ENCODE measurements around the gene UTS2R. TPM values are rescaled to one million over a fixed set of nuclear protein-coding genes. Genes with fewer than 3 reads are reported as not detected.
A peak's percentile ranks its signal among the peaks of the same experiment; 100 is the strongest.

The UTS2R gene
- total RNA-seq, 1 experiment from 2014 or later: 0.46 TPM

- TF ChIP-seq ZNF512 (CRISPR knock-in tag; IDR thresholded peaks at IDR 0.05; ENCODE audit: borderline replicate concordance): no peak
- no peak for TF ChIP-seq USF1 (CRISPR knock-in tag; IDR thresholded peaks at IDR 0.05)
- no peak for TF ChIP-seq ATF6 (CRISPR knock-in tag; IDR thresholded peaks at IDR 0.05)
- peak; percentile 94 for TF ChIP-seq FOXP1 (CRISPR knock-in tag; IDR thresholded peaks at IDR 0.05; ENCODE audit: borderline replicate concordance)
- peak; percentile 87; the same call in 1 of the 2 replicates for TF ChIP-seq ZBTB43 (CRISPR knock-in tag; IDR thresholded peaks at IDR 0.05)
- TF ChIP-seq TEAD1 (CRISPR knock-in tag; IDR thresholded peaks at IDR 0.05): peak; percentile 51
- no peak for TF ChIP-seq ZNF423 (CRISPR knock-in tag; IDR thresholded peaks at IDR 0.05)
- TF ChIP-seq JAZF1 (CRISPR knock-in tag; IDR thresholded peaks at IDR 0.05): no peak
- peak; percentile 86 for TF ChIP-seq E2F5 (CRISPR knock-in tag; IDR thresholded peaks at IDR 0.05)
- peak; percentile 100 for TF ChIP-seq SP1 (CRISPR knock-in tag; conservative IDR thresholded peaks at IDR 0.05)
- TF ChIP-seq ELF4 (CRISPR knock-in tag; IDR thresholded peaks at IDR 0.05; ENCODE audit: low read depth): 0 out of 2 replicates have a peak, but pooled peaks have one; percentile 68
- no peak for TF ChIP-seq NR1H2 (CRISPR knock-in tag; IDR thresholded peaks at IDR 0.05)
- TF ChIP-seq ZNF121 (CRISPR knock-in tag; IDR thresholded peaks at IDR 0.05): no peak
- peak; percentile 68; the same call in 1 of the 2 replicates for TF ChIP-seq HMGXB4 (CRISPR knock-in tag; IDR thresholded peaks at IDR 0.05)
- no peak for TF ChIP-seq ZNF416 (CRISPR knock-in tag; IDR thresholded peaks at IDR 0.05)
- TF ChIP-seq AFF4 (CRISPR knock-in tag; IDR thresholded peaks at IDR 0.05; ENCODE audit: borderline replicate concordance): no peak
- TF ChIP-seq ATF2 (CRISPR knock-in tag; IDR thresholded peaks at IDR 0.05; ENCODE audit: borderline replicate concordance, low read depth): no peak
- no peak for TF ChIP-seq EMX1 (CRISPR knock-in tag; IDR thresholded peaks at IDR 0.05)
- no peak for TF ChIP-seq ZNF671 (CRISPR knock-in tag; IDR thresholded peaks at IDR 0.05)
- no peak for TF ChIP-seq ZSCAN18 (CRISPR knock-in tag; IDR thresholded peaks at IDR 0.05)
- TF ChIP-seq CBFB (CRISPR knock-in tag; IDR thresholded peaks at IDR 0.05; ENCODE audit: low read depth): peak; percentile 96; the same call in 1 of the 2 replicates
- TF ChIP-seq CREB1 (CRISPR knock-in tag; IDR thresholded peaks at IDR 0.05): no peak
Measured at GRCh38 chr17:82418001-82418986, 46.7 kb downstream of the UTS2R start, which contains the start of the genes HEXD and OGFOD3 (continued).

Measured in WTC11 (cell line).